Measurements from ENCODE around the gene UGP2.

UGP2 gene

GRCh38 chr2:63894167-63894566 lies 52.5 kb downstream of the UGP2 start:
- Histone ChIP-seq H3K27ac (ENCODE audit: low read depth, low read length, poor library complexity, severe bottlenecking) (no peak overlapping the region), H3K4me2 (ENCODE audit: low read length) (no peak overlapping the region), H3K4me1 (ENCODE audit: insufficient read depth, low read length, severe bottlenecking) (no peaks in the 10 kb centered on the region), H3K9me3 (ENCODE audit: low read length) (no peaks in the 10 kb centered on the region), H3K36me3 (ENCODE audit: insufficient read depth, low read length) (peaks cover 79% of the 10 kb centered on the region), H3K27me3 (ENCODE audit: insufficient read depth, low read length) (no peaks in the 10 kb centered on the region), H3K79me2 (ENCODE audit: insufficient read depth, low read length) (no peaks in the 10 kb centered on the region), H3K9ac (ENCODE audit: low read length) (no peak overlapping the region), H3K4me3 (ENCODE audit: low read depth, low read length, poor library complexity, severe bottlenecking) (no peak overlapping the region), H4K20me1 (ENCODE audit: insufficient read depth, low read length) (no peaks in the 10 kb centered on the region), H3F3A (ENCODE audit: insufficient read depth, low read length) (no peaks in the 10 kb centered on the region), H2AFZ (ENCODE audit: low read length) (no peak overlapping the region), H3K9me2 (ENCODE audit: low read depth, low read length) (no peaks in the 10 kb centered on the region)
- TF ChIP-seq CTCF (IDR thresholded peaks at IDR 0.05; ENCODE audit: low read length) (no peak), EZH2 (IDR thresholded peaks at IDR 0.05; ENCODE audit: borderline replicate concordance, low read length) (no peak)

- peaks cover 11% of the 10 kb centered on the region for H3K9me3 ChIP-seq (ENCODE audit: low read length)
- H3K79me2 ChIP-seq (ENCODE audit: insufficient read depth, low read length), result no peaks in the 10 kb centered on the region
- no peak overlapping the region for H3K4me3 ChIP-seq (ENCODE audit: low read depth, low read length, poor library complexity, severe bottlenecking)
- H3K9ac ChIP-seq (ENCODE audit: low read length), result no peak overlapping the region
- no peak overlapping the region for H3K4me2 ChIP-seq (ENCODE audit: low read length)
- peaks cover 66% of the 10 kb centered on the region for H3K36me3 ChIP-seq (ENCODE audit: insufficient read depth, low read length)
- no peaks in the 10 kb centered on the region for H4K20me1 ChIP-seq (ENCODE audit: insufficient read depth, low read length)
- TF ChIP-seq EZH2 (IDR thresholded peaks at IDR 0.05; ENCODE audit: borderline replicate concordance, low read length) (no peak), CTCF (IDR thresholded peaks at IDR 0.05; ENCODE audit: low read length) (no peak)
- H3K27me3 ChIP-seq (ENCODE audit: insufficient read depth, low read length), result no peaks in the 10 kb centered on the region
- no peak overlapping the region for H2AFZ ChIP-seq (ENCODE audit: low read length)
- H3K9me2 ChIP-seq (ENCODE audit: low read depth, low read length), result no peaks in the 10 kb centered on the region
- H3K27ac ChIP-seq (ENCODE audit: low read depth, low read length, poor library complexity, severe bottlenecking), result no peak overlapping the region
- no peaks in the 10 kb centered on the region for H3K4me1 ChIP-seq (ENCODE audit: insufficient read depth, low read length, severe bottlenecking)
- no peaks in the 10 kb centered on the region for H3F3A ChIP-seq (ENCODE audit: insufficient read depth, low read length)
Observed at GRCh38 chr2:63898839-63899238, 57.1 kb downstream of the UGP2 start.

- TF ChIP-seq CTCF (IDR thresholded peaks at IDR 0.05; ENCODE audit: low read length), result no peak
- TF ChIP-seq EZH2 (IDR thresholded peaks at IDR 0.05; ENCODE audit: borderline replicate concordance, low read length), result no peak
- H3K36me3 ChIP-seq (ENCODE audit: insufficient read depth, low read length), result peaks cover 64% of the 10 kb centered on the region
- no peak overlapping the region for H3K27ac ChIP-seq (ENCODE audit: low read depth, low read length, poor library complexity, severe bottlenecking)
- H2AFZ ChIP-seq (ENCODE audit: low read length), result no peak overlapping the region
- no peaks in the 10 kb centered on the region for H3K79me2 ChIP-seq (ENCODE audit: insufficient read depth, low read length)
- H4K20me1 ChIP-seq (ENCODE audit: insufficient read depth, low read length), result no peaks in the 10 kb centered on the region
- no peak overlapping the region for H3K4me2 ChIP-seq (ENCODE audit: low read length)
- H3K27me3 ChIP-seq (ENCODE audit: insufficient read depth, low read length), result no peaks in the 10 kb centered on the region
- no peak overlapping the region for H3K9ac ChIP-seq (ENCODE audit: low read length)
- no peaks in the 10 kb centered on the region for H3K9me2 ChIP-seq (ENCODE audit: low read depth, low read length)
- no peaks in the 10 kb centered on the region for H3F3A ChIP-seq (ENCODE audit: insufficient read depth, low read length)
- H3K4me1 ChIP-seq (ENCODE audit: insufficient read depth, low read length, severe bottlenecking), result no peaks in the 10 kb centered on the region
- H3K4me3 ChIP-seq (ENCODE audit: low read depth, low read length, poor library complexity, severe bottlenecking), result no peak overlapping the region
- peaks cover 11% of the 10 kb centered on the region for H3K9me3 ChIP-seq (ENCODE audit: low read length)
Observed at GRCh38 chr2:63899639-63900038, 57.9 kb downstream of the UGP2 start.
